Activated naive CD4-positive, alpha-beta T cell treated with anti-CD3 and anti-CD28 coated beads for 36 hours (primary cell): Measurements from ENCODE around the gene HNRNPH1. TPM values are rescaled to one million over a fixed set of nuclear protein-coding genes. Genes with fewer than 3 reads are reported as not detected.

Source experiments
- CTCF ChIA-PET: fragments of 350-600 bp; sonication (Branson Sonifier 250); formaldehyde crosslinking; loops from one replicate; lab custom pipeline; 2021; ENCODE audit warnings: antibody characterized with exemption; lab: Charles Lee
- DNase-seq: peaks from one replicate; pipeline ENCODE4 v3.0.0-alpha.2; 2020
- H3K27ac Mint-ChIP-seq: one replicate; pipeline ENCODE4 v1.8.0; 2021; ENCODE audit warnings: mild to moderate bottlenecking, mixed read lengths
- H3K27me3 Mint-ChIP-seq: one replicate; pipeline ENCODE4 v1.8.0; 2021; ENCODE audit warnings: low read depth, mixed read lengths
- H3K36me3 Mint-ChIP-seq: one replicate; pipeline ENCODE4 v1.8.0; 2021; ENCODE audit warnings: low read depth, mixed read lengths
- H3K4me1 Mint-ChIP-seq: one replicate; pipeline ENCODE4 v1.8.0; 2021; ENCODE audit warnings: low read depth, mixed read lengths
- H3K4me3 Mint-ChIP-seq: one replicate; pipeline ENCODE4 v1.8.0; 2021; ENCODE audit warnings: mild to moderate bottlenecking, moderate library complexity, mixed read lengths
- H3K9me3 Mint-ChIP-seq: one replicate; pipeline ENCODE4 v1.8.0; 2021; ENCODE audit warnings: mixed read lengths
- intact Hi-C: fragments of 100-400 bp; cut with micrococcal nuclease; formaldehyde crosslinking; loops from one replicate; pipeline ENCODE4 v1.15.1; 2023
- total RNA-seq, 2 experiments: library from RNA; stranded (reverse); gene quantifications; one replicate each; pipeline ENCODE4 v1.2.3, GENCODE V29; 2021

HNRNPH1 gene
- total RNA-seq, 2 experiments from 2014 or later, result 708 to 713 TPM

GRCh38 chr5:179608131-179608581, 15.3 kb downstream of the HNRNPH1 start:
- DNase-seq, result peak; percentile 51
- Mint-ChIP-seq H3K4me3 (no peak overlapping the region), H3K36me3 (peaks cover 26% of the 10 kb centered on the region), H3K4me1 (peaks cover 22% of the 10 kb centered on the region), H3K27ac (peak overlapping the region; percentile 66), H3K9me3 (no peaks in the 10 kb centered on the region), H3K27me3 (no peaks in the 10 kb centered on the region)
- CTCF ChIA-PET, result interaction anchor here (0.6 to 1.2 kb wide), 2 partner anchors 11 to 52 kb away, joined by 4 read pairs; no protein-coding TSS in a partner anchor
- intact Hi-C loops, result no loop called here

DNA sequence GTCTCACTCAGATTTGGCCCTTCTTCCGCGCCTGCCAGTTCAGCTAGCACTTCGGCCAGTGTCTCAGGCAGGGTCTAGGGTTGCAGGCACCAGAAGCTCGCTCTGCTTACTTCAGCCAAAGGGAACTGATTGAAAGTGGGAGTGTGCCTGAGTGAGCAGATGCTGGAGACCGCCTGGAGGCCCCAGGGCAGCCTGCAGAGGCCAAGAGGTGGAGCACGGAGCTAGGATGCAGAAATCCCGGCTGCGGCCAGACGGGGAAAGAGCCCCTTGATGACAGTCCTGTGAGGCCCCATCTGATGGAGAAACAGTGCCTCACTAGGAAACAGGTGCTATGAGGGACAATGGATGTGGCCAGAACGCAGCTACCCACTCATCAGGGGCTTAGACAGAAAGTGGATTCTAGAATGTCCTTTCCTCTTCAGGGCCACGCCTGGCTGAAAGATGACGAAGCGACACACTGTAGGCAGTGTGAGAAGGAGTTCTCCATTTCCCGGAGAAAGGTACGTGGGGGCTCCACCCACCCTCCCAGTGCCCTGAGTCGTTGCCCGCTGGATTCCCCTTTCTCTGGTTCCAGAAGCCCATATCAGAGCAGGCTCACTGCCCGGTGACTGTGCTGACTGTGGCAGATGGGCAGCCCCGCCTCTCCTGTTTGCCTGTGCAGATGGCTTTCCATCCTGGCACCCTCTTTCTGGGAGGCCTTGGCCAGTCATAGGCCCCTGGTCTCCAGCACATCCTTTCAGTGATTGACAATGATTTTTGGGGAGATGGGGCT, 16.1 kb downstream of the HNRNPH1 start:
- peaks cover 22% of the 10 kb centered on the region for H3K36me3 Mint-ChIP-seq

GRCh38 chr5:179606910-179607159, 16.6 kb downstream of the HNRNPH1 start:
- no peak for DNase-seq
- CTCF ChIA-PET, result no interaction called here

More for the DNA sequence above, 16.1 kb downstream of the HNRNPH1 start:
- DNase-seq, result no peak
- Mint-ChIP-seq H3K27me3 (no peaks in the 10 kb centered on the region), H3K27ac (peak overlapping the region; percentile 66), H3K9me3 (no peaks in the 10 kb centered on the region), H3K4me3 (no peak overlapping the region), H3K4me1 (peaks cover 22% of the 10 kb centered on the region)
- intact Hi-C loops, result no loop called here
- CTCF ChIA-PET, result interaction anchor here (0.5 to 1.2 kb wide), 2 partner anchors 11 to 80 kb away, joined by 4 to 6 read pairs; no protein-coding TSS in a partner anchor

GRCh38 chr5:179606071-179606909, 17.2 kb downstream of the HNRNPH1 start:
- Mint-ChIP-seq H3K36me3 (peaks cover 19% of the 10 kb centered on the region), H3K9me3 (no peaks in the 10 kb centered on the region), H3K4me1 (peaks cover 22% of the 10 kb centered on the region), H3K4me3 (no peak overlapping the region), H3K27me3 (no peaks in the 10 kb centered on the region), H3K27ac (no peak overlapping the region)
- CTCF ChIA-PET, result no interaction called here
- DNase-seq, result no peak
- intact Hi-C loops, result no loop called here

More at GRCh38 chr5:179606910-179607159, 16.6 kb downstream of the HNRNPH1 start:
- peaks cover 22% of the 10 kb centered on the region for H3K36me3 Mint-ChIP-seq
- H3K9me3 Mint-ChIP-seq, result no peaks in the 10 kb centered on the region
- no peaks in the 10 kb centered on the region for H3K27me3 Mint-ChIP-seq
- intact Hi-C loops, result no loop called here
- no peak overlapping the region for H3K4me3 Mint-ChIP-seq
- peak overlapping the region; percentile 50 for H3K27ac Mint-ChIP-seq
- H3K4me1 Mint-ChIP-seq, result peaks cover 22% of the 10 kb centered on the region

GRCh38 chr5:179605026-179605833, 18.2 kb downstream of the HNRNPH1 start:
- Mint-ChIP-seq H3K4me1 (peaks cover 17% of the 10 kb centered on the region), H3K27me3 (no peaks in the 10 kb centered on the region), H3K9me3 (no peaks in the 10 kb centered on the region), H3K4me3 (no peak overlapping the region), H3K36me3 (peaks cover 20% of the 10 kb centered on the region), H3K27ac (no peak overlapping the region)
- intact Hi-C loops, result no loop called here
- CTCF ChIA-PET, result no interaction called here
- DNase-seq, result no peak

DNA sequence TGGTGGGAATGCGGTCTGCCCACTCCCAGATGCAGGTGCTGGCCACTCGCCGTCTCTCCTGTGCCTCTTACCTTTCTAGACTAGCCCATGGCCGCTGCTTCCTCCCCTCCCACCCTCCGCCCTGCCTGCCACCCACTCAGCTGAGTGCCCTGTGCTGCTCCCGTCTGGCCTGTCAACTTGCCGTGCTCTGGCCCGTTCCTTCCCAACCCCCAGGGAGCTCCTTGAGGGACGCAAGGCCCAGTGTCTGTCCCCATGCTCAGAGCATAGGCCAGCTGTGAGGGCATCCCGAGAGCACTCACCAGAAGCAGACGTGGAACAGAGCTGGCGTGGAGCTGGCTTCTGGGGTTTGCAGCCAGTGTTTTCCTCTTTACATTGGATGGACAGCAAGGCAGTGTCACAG, 20.2 kb downstream of the HNRNPH1 start:
- intact Hi-C loops, result no loop called here
- CTCF ChIA-PET, result interaction anchor here (2.1 kb wide), 1 partner anchor 27 kb away, joined by 4 read pairs; no protein-coding TSS in a partner anchor
- H3K4me3 Mint-ChIP-seq, result no peak overlapping the region
- peaks cover 8% of the 10 kb centered on the region for H3K4me1 Mint-ChIP-seq
- H3K9me3 Mint-ChIP-seq, result no peaks in the 10 kb centered on the region
- no peak overlapping the region for H3K27ac Mint-ChIP-seq
- H3K36me3 Mint-ChIP-seq, result peaks cover 20% of the 10 kb centered on the region
- DNase-seq, result no peak
- no peaks in the 10 kb centered on the region for H3K27me3 Mint-ChIP-seq

DNA sequence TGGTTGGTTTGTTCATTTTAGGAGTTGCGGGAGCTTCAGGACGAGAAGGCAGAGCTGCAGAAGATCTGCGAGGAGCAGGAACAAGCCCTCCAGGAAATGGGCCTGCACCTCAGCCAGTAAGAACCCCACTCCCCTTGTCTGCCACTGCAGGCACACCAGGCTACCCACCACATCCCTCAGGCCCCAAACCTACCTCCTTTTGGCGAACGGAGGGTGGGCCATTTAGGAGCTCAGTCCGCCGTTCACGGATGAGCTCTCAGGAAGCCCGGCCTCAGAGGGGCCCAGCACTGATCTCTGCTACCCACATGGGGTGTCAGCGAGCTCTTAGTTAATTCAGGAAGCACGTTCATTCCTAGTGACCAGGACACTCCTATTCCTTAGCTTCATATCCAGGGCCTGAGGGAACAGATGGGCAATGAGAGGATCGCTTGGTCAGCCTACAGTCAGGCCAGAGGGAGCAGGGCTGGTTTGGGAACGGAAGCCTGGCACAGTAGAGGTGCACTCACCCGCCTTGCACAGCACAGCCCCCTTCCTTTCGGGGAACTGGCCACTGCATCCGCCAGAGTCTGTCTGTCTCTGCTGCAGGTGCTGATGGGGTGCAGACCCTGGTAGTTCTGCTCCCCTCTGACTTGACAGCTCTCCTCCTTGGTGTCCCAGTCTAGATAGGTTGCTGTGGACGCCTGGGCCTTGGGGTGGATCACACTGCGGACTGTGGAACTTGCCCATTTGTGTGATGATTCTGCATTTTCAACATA, 21.4 kb downstream of the HNRNPH1 start:
- no peak for DNase-seq
- H3K36me3 Mint-ChIP-seq, result peaks cover 19% of the 10 kb centered on the region
- H3K27me3 Mint-ChIP-seq, result no peaks in the 10 kb centered on the region
- H3K4me1 Mint-ChIP-seq, result peaks cover under 1% of the 10 kb centered on the region
- CTCF ChIA-PET, result interaction anchor here (2.1 kb wide), 1 partner anchor 28 kb away, joined by 4 read pairs; no protein-coding TSS in a partner anchor
- intact Hi-C loops, result no loop called here
- no peak overlapping the region for H3K4me3 Mint-ChIP-seq
- H3K9me3 Mint-ChIP-seq, result no peaks in the 10 kb centered on the region
- H3K27ac Mint-ChIP-seq, result no peak overlapping the region

DNA sequence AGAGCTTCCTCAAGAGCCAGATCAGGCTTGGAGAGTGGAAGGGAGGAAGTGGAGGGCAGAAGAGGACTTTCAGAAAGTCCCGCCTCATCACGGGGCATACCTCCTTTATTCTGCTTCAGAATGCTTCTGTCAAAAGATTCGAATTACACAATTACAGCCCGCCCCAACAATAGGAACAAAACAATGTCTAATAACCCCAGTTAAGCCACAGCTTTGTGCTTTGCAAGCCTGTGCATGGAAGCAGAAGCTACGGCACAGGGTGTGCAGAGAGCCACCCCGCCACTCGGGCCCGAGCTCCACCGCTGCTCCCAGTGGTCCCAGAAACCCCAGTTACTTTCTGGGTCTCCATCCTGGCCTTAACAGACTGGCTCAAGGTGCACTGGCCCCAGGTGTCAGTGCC, 23.5 kb downstream of the HNRNPH1 start:
- no peak overlapping the region for H3K4me3 Mint-ChIP-seq
- H3K9me3 Mint-ChIP-seq, result no peaks in the 10 kb centered on the region
- intact Hi-C loops, result no loop called here
- no peaks in the 10 kb centered on the region for H3K27me3 Mint-ChIP-seq
- H3K36me3 Mint-ChIP-seq, result peaks cover 26% of the 10 kb centered on the region
- CTCF ChIA-PET, result interaction anchor here (0.6 to 0.8 kb wide), 4 partner anchors 29 to 1054 kb away, joined by 3 to 7 read pairs (median 3); no protein-coding TSS in a partner anchor
- no peak for DNase-seq
- H3K27ac Mint-ChIP-seq, result no peak overlapping the region
- no peaks in the 10 kb centered on the region for H3K4me1 Mint-ChIP-seq

DNA sequence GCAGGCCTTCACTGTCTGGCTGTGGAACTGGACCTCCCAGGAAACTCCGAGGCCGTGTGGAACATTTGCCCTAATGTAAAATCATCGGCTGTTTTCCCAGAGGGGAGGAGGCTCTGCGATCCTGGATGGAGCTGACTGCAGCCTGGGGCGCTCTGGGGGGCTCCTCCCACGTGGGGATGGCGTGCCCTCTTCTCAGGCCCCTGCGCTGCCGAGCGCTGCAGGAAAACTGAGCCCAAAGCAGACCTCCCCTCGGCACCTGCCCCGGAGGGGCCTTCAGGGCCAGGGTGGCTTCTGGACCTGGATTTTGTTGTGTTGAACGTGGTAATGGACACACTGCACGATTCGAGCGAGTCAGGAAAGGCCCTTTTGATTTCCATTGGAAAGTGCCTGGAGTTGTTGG, 23.9 kb downstream of the HNRNPH1 start:
- Mint-ChIP-seq H3K4me3 (no peak overlapping the region), H3K9me3 (no peaks in the 10 kb centered on the region), H3K4me1 (no peaks in the 10 kb centered on the region), H3K27ac (no peak overlapping the region), H3K36me3 (peaks cover 28% of the 10 kb centered on the region), H3K27me3 (no peaks in the 10 kb centered on the region)
- CTCF ChIA-PET, result interaction anchor here (0.6 kb wide), 2 partner anchors 73 to 1054 kb away, joined by 3 to 7 read pairs; no protein-coding TSS in a partner anchor
- no peak for DNase-seq
- intact Hi-C loops, result no loop called here

- no peaks in the 10 kb centered on the region for H3K4me1 Mint-ChIP-seq
- CTCF ChIA-PET, result interaction anchor here (0.7 kb wide), 1 partner anchor 20 kb away, joined by 3 read pairs; no protein-coding TSS in a partner anchor
- intact Hi-C loops, result no loop called here
- no peak overlapping the region for H3K4me3 Mint-ChIP-seq
- DNase-seq, result no peak
- H3K27me3 Mint-ChIP-seq, result no peaks in the 10 kb centered on the region
- H3K36me3 Mint-ChIP-seq, result peaks cover 28% of the 10 kb centered on the region
- H3K9me3 Mint-ChIP-seq, result no peaks in the 10 kb centered on the region
- no peak overlapping the region for H3K27ac Mint-ChIP-seq
Measured at GRCh38 chr5:179599100-179599499, 24.4 kb downstream of the HNRNPH1 start.

GRCh38 chr5:179596421-179596820, 27.1 kb downstream of the HNRNPH1 start:
- Mint-ChIP-seq H3K4me1 (no peaks in the 10 kb centered on the region), H3K27ac (no peak overlapping the region), H3K36me3 (peaks cover 37% of the 10 kb centered on the region), H3K4me3 (no peak overlapping the region), H3K9me3 (no peaks in the 10 kb centered on the region), H3K27me3 (no peaks in the 10 kb centered on the region)
- CTCF ChIA-PET, result interaction anchor here (0.6 kb wide), 1 partner anchor 437 kb away, joined by 4 read pairs; no protein-coding TSS in a partner anchor
- DNase-seq, result no peak
- intact Hi-C loops, result no loop called here
